Inflammatory macrophage treated with lipopolysaccharide for 4 hours (primary cell): ENCODE data around the gene MAD1L1.

ENCODE experiments used
- DNase-seq: peaks from one replicate; pipeline ENCODE4 v3.0.0-alpha.2; 2020

Gene MAD1L1

DNA sequence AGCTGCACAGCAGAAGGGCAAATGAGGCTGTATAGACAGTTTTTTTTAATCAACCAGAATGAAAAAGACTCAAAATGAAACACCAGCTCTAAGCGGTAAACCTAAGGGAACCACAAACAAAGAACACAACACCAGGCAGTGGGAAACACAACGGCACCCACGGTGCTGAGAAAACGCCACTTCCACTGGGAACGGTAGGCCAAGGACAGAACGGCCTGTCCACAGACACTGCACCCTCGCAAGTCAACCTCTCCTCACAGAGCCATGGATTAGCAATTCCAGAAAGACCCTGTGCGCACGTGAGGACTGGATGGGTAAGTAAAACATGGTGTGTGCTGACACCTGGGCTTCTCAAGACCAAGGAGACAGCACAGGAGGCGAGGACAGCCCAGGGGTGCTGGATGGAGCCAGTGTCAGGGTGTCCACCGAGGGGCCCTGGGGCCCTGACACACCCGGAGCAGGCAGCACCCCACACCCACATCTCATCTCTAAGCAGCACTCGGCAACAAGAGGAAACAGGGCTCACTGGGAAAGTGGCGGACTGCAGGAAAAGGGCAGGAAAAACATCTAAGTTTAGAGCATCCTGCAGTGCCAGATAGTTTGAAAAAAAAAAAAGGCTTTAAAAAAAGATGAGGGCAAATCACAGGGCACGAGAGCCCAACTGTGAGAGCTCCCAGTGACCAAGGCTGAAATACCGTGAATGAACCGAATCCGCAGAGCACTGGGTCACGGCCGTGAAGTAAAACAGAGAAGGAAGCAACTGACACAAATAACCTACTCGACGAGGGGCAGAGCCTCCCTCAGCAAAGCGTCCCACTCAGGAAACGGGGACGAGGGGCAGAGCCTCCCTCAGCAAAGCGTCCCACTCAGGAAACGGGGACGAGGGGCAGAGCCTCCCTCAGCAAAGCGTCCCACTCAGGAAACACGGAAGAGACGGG lies 120.2 kb downstream of the MAD1L1 start:
- no peak for DNase-seq

DNA sequence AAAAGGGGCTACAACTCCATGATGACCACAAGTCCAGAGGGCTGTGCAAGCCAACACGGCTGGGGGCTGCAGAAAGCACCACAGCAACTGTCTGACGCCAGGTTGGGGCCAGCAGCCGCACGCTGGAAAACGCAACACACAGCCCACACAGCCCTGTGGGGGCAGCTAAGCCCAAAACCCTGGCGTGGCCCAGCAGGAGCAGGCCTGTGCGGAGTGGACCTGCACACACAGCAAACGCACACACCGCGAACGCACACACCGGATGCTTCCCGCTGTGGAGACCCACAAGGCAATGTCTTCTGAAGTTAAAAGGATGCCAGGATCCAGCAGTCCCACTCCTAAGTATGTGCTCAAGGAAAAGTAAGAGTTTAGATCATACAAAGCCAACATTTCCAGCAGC lies 121.2 kb downstream of the MAD1L1 start:
- DNase-seq, result no peak

DNA sequence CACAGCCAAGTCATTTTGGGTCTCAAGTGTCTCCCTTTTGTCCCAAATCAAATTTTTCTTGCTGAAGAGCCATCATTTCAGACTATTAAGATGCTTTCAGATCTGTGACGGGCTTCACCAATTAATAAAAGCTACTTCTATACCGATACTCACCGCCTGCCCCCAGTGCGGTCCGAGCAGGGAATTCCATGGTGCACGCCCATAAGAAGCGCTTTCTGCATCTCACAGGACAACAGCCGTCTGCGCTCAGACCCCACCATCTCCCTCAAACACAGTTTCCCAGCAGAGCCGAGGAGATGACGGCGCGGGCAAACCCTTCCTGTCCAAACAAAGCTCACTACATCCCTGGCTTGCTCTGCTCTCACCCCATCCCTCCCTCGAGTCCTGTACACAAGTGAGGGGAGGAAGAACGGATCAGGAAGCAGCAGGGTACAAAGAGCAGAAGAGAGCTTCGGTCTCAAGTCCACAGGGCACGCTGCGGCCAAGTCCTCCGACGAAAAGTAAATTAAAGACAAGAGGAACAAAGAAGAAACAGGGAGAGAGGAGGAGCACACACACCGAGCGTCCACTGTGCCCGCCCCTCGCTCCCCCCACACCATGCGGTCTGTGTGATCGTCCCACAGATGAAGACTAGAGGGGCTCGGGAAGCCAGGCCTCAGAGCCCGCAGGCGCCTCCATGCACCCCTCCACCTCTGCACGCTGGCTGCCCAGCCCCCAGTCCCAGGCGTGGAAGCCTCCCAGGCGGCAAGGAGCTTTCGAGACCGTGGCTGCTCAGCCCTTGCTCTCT lies 121.9 kb downstream of the MAD1L1 start:
- no peak for DNase-seq

DNA sequence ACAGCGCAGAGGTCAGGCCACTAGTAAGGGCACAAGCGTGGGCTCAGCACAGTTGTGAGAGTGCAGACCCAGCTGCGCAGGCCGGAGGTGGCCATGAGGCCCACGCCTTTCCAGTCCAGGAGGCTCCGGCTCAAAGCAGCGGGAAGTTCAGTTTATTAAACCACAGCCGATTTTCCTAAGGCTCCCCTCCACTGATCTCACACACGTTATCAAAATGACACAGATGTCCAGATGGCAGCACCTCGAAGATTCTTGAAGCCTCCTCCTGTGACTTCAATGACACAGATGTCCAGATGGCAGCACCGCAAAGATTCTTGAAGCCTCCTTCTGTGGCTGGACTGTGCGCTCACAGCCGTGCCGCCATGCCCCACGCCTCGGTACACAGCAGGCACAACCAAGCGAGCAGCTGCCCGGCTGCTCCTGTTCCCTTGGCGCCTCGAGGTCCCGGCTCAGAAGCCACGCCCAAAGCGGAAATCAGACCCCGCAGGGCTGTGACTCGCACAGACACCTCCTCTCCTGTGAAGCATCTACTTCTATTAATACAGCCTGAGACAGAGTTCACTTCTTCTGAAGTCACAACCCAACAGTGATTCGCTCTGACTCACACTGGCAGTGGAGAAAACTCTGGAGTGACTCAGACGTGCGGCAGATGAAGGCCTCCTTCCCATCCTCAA lies 122.7 kb downstream of the MAD1L1 start:
- peak; percentile 94 for DNase-seq

DNA sequence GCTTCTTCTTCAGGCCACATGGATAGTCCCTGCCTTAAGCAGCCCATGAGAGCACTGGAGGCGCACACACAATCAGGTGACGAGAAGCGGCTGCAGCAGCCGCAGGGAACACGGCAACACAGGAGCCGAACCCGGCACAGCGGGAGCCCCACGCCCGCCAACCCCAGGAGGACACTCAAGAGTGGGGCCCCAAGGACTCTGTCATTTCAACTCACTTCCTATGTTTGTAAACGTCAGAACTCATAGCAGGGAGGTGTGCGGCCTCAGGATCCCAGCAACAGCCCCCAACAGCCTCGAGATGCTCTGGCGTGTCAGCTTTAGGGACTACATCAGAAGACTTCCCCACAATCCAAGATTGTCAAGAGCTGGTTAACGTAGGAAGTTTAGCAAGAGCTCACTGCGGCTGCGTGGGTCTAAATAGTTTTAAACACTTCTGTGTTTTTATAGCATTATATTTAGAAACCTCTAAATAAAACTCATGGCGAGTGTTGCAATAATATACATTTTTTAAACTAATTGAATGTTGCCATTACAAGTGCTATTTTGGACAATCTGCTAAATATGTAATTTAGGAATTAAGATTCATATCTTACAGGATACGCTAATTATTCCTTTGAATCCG lies 123.4 kb downstream of the MAD1L1 start:
- DNase-seq, result peak; percentile 64

DNA sequence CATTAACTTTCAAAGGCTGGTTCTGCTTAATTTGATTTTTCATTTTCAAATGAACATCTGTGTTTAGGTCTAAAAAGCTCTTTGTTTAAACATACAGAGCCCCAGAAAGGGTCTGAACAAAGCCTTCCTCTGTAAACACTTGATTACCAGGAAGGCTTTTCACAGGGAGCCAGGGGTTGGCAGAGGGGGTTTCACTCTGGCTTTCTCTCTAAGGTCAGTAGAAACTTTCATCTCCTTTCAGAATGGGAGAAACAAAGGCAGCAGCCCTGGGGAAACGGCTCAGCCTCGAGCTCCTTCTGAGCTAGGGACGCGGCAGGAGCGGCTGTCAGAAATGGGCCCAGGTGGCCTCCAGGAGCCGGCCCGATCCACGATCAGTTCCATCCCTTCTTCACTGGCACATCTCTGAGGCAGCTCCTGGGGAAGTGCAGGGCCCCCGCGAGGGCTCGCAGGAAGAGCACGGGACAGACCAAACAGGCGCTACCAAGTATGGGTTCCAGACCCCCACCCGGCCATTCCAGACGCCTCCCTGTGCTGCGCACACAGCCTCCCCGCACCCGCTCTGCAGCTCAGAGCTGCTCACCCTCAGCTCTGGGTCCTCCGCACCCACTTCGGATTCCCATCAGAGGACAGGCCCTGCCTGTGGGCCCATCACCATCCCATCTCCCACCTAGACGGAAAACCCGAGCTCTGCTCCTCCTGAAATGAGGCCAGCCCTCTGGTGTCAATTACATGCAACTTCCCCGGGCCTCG lies 124.1 kb downstream of the MAD1L1 start:
- no peak for DNase-seq

DNA sequence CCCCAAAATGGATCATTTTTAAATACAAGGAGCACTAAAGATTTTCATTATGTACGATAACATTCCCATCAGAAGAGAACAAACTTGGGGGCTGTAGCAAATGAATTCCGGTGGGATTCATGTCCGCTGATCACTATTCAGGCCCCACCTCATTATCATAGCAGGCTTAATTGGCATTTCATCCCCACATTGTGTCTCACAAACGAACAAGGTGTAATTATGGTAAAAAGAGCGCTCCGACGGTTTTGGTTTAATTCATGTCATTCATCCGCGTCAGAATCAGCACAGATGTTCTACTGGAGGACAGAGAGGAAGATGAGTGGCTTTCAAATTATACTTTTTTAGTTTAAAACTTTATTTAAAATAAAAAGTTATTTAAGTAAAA lies 124.7 kb downstream of the MAD1L1 start:
- DNase-seq, result no peak

DNA sequence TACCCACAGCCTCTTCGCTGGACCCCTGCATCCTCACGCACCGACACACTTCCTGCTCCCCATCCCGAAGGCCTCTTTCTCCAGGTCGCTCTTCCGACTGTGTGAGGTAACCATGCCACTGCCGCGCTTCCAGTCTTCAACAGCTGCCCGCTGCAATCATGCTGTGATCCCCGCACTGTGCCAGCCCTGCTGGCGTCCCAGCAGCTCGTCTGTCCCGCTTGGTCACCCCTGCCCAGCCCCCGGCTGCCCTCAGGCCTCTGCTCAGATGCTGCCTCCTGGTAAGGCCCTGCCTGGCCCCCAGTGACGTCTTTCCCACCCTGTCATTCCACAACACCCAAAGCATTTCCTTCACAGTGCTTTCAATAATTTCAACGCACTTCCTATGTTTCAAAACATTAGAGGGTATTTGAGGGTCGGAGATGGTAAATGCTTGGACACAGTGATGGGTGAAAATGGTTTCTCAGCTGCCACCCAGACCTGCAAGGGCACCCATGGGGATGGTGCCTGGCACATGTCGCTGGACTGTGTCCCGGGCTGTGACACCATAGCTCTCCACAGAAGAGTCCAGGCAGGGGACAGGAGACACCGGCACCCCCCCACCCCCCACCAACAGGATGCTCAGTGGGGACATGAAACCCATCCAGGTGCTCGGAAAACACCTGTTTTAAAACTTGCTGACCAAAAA lies 125.2 kb downstream of the MAD1L1 start:
- no peak for DNase-seq

DNA sequence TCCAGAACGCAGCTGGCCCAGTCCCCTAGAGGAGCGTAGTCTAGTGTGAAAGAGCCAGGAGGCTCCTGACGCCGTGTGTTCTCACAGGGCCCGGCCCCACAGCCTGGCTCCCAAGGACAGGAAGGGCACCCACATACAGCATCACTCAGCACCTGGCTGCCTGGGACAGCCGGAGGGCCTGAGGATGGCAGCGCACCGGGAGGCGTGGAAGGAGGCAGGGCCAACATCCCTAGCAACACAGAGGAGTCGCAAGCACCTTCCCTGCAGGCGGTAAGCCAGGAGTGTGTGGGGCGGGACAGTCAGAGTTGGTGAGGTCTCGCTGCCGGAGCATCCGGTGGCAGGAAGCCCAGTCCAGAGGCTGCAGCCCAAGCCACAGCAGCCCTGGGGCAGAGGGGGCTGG lies 125.8 kb downstream of the MAD1L1 start:
- no peak for DNase-seq

DNA sequence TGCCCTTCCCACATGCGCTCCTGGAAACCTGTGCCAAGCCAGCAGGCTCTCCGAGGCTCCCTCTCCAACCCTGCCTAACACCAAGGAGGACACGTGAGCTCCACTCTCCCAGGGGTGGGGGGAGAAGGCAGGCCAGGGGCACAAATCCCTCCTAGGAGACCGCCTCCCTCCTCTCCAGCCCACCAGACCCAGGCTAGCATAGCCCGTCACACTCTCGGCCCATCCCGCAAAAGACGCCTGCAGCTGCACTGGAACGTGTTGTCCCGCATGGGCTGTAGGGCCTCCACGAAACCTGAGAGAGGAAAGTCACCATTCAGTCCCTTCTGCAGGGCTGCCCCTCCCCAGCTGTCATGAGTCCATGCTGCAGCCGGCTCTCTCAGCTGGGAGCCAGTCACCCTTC lies 126.3 kb downstream of the MAD1L1 start:
- DNase-seq, result no peak

DNA sequence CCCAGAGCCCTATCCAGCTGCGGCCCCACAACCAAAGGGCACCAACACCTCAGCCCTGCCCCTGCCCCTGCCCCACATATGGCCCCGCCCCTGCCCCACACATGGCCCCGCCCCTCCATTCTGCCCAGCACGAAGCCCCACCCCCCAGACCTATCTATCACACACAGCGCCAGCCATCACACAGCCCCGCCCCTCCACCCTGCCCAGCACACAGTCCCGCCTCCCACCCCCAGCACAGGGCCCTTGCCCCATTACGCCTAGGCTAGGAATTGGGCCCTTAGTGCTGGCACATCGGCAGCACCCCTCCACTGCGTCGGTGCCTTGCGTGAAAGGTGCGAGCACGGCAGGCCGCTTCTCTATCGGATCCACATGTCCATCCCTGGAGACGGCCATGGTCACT lies 126.8 kb downstream of the MAD1L1 start:
- DNase-seq, result no peak

DNA sequence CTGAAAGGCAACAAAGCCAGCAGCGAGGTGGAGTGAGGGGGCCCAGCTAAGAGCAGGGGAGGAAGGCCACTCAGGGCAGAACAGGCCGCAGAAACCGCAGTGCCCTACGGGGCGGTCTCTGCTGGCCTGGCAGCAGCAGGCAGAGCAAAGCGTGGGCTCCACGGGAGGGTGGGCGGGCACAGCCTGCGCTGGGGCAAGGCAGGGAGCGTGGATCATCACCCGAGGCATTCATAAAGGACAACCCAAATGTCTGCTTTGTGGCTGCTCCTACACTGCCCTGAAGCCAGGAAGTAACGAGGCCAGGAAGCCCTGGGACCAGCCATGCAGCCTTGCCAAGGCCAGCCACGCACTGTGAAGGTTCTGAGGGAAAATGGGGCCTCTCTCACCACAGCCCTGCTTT lies 127.5 kb downstream of the MAD1L1 start:
- no peak for DNase-seq

DNA sequence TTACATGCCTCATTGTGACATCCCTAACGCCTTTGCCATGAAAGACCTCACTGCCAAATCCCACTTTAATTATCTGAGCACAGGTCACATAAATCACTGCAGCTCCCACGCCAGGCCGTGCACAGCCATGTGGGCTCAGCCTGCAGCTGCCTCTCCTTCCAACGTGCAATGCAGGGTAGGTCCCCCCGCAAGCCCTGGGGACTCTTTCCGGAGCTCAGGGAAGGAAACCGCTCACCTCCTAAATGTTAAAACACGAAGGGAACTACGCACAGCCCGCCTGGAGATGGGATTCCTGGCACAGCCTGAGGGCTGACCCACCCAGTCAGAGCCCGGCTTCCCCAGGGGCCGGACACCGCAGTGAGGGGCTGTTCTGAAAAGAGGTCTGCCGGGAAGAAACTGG lies 128.0 kb downstream of the MAD1L1 start:
- DNase-seq, result no peak

DNA sequence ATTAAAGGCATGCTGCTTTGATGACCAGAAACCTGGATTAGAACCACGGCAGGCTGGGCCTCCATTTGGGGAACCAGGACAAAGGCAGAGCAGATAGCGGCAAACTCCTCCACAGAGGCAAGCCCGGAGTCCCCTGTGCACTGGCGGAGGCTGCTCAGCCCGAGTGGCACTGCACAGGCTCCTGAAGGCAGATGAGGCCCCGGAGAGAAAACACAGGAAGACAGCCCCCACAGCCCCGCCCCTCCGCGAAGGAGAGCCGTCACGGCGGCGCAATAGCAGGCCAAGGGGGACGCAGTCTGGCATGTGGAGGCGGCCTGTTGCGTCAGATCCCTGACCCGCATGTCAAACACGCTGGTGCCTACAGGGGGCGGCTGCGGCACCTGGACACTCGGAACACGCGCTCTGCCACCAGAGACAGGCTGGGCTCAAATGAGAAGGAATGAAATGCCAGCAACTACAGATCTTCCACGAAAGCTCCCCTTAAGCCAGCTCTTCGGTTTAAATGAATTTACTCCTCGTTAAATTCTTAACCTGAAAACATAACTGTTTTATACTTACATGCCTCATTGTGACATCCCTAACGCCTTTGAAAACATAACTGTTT lies 128.5 kb downstream of the MAD1L1 start:
- peak; percentile 78 for DNase-seq

DNA sequence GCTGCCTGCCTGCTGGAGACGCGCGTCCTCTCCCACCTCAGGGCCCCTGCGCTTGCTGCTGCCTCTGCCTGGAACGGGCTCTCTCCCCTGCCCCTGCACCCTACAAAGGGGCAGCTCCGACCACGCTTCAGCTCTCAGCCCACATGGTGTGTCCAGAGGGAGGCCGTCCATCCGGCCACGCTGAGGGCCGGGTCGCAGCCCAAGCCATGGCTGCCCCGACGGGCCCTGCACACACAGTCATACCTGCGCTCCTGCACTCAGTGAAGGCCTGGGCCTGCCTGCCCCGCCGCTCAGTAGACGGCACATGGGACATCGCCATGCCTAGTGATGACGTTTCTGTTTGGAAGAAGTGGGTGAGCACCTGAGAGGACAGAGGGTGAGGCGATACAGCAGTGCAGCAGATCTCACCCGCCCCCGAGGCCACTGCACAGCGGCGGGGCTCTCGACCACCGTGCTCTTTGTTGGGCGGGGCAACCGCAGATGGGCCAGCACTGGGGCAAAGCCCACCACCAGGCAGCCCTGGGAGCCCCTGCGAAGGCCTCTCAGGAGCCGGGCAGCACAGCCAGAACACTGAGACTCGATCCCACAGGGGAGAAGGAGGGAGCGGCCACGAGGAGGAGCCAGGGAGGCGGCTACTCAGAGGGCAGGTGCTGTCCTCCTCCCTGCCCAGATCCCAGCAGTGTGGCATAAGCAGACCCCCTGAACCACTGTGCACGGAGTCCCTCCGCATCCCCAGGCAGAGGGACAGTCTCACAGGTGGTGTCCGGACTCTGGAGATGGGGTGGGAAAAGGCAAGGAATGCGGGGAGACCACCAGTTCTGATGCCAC lies 129.5 kb downstream of the MAD1L1 start:
- DNase-seq, result no peak

DNA sequence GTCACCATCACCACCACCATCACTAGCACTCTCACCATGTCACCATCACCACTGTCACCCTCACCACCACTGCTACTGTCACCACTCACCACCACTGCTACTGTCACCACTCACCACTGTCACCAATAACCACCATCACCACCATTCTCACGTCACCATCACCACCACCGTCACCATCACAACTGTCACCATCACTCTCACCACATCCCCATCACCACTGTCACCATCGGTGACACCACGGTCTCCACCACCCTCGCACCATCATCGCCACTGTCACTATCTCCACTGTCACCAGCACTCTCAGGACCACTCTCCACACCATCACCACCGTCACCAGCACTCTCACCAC lies 130.4 kb downstream of the MAD1L1 start:
- DNase-seq, result no peak

DNA sequence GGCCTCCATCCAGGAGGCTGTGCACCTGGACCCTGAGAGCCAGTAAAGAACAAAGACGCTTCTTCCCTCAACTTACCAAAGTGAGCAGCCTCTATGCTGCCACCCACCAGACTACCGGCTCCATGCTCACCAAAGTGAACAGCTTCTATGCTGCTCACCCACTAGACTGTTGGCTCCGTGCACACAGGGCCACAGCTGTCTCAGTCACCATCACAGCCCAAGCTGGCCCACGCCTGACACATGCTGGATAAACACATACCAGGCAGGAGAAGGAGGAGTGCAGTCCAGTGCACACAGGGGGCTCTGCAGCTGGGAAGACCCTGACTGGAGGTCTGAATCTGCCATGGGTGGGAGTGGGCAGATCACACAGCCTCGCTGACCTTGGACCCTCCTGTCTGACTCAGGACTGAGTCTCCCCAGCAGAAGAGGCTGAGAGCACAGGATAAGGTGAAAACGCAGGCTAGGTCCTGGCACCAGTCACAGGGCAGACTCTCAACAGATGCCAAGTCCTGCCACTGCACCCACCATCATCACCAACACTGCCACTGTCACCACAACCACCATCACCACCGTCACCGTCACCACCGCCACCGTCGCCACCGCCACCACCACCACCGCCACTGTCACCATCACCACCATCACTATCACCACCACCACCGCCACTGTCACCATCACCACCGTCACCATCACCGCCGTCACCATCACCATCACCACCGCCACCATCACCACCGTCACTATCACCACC lies 130.9 kb downstream of the MAD1L1 start:
- DNase-seq, result no peak

DNA sequence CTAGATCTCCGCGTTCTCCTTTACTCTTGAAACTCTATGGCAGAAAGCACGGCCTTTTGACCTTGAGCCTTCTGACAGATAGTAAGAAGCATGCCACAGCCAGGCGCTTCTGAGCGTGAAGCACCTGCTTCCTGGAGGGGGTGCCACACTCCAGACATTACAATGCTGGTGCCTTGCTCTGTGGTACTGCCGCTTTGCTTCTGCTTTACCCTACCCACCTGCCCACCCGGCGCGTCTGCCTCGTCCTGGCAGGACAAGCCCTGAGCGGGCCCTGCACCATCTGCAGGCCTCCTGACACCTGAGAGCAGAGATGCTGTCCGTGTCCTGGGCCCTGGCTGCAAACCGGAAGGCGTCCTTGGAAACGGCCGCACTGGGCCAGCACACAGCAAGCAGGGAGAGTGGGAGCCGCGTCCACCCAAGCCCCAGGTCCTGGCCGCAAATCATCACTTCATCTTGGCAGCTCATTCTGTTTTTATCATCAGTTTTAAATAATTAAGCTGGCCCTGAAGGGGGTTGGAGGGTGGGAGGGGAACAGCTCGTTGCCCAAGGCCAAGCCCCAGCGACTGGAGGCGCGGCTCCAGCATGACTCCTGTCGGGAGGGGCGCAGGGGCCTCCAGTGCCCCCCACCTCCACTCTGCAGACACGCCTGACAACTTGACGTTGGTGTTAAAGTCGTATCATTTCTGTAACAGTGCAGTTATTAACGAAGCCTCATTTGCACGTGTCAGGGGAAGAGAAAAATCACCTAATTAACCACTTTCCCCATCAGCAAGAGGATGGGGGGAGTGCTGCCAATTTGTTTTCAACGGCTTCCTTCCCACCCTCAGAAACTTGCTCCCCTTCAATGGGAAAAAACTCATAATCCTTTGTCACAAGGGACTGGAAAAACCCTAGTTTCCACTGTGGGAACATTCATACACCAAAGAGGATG lies 132.2 kb downstream of the MAD1L1 start:
- DNase-seq, result no peak
